Colonic mucosa (tissue), 4 donors: ENCODE measurements around the gene SLC8A1. TPM values are rescaled to one million over a fixed set of nuclear protein-coding genes. Genes with fewer than 3 reads are reported as not detected.

Experiments
- DNase-seq: peaks from one replicate; pipeline ENCODE4 v3.0.0-alpha.2; 2020
- H3K27ac ChIP-seq: fragments of 200-600 bp; one replicate; pipeline ENCODE4 v1.8.0; 2021
- H3K27me3 ChIP-seq: fragments of 200-600 bp; one replicate; pipeline ENCODE4 v1.8.0; 2021
- H3K36me3 ChIP-seq: fragments of 200-600 bp; one replicate; pipeline ENCODE4 v1.8.0; 2021
- H3K4me1 ChIP-seq: fragments of 200-600 bp; one replicate; pipeline ENCODE4 v1.8.0; 2021; ENCODE audit warnings: mild to moderate bottlenecking
- H3K4me3 ChIP-seq: fragments of 200-600 bp; one replicate; pipeline ENCODE4 v1.8.0; 2021
- H3K9ac ChIP-seq, 2 donors: one replicate each; pipeline ENCODE4 v1.7.0; 2013; ENCODE audit warnings: control low read depth in 2 of 2, low read depth in 2 of 2, low read length in 2 of 2
- H3K9me3 ChIP-seq: fragments of 200-600 bp; one replicate; pipeline ENCODE4 v1.8.0; 2021
- CTCF ChIP-seq: fragments of 200-600 bp; IDR thresholded peaks from one replicate; pipeline ENCODE4 v1.8.0; 2022; ENCODE audit warnings: antibody characterized with exemption, mild to moderate bottlenecking
- intact Hi-C: fragments of 100-400 bp; cut with DNase I; formaldehyde crosslinking; loops from one replicate; pipeline ENCODE4 v1.14.1; 2022
- total RNA-seq, 2 donors: library from RNA; stranded (reverse); fragmentation: NEBNext Ultra II Directional in 1 of 2; extraction: Animal tissue kit (Norgen Biotek cat#: 25700) in 1 of 2; gene quantifications; one replicate each; pipeline ENCODE4 v1.2.1, GENCODE V29; 2021
- donor health status: healthy.
- donor health status: DM: no; HTN: no; CAD: no.
- donor health status: DM: no; HTN: no; CAD: no.

SLC8A1 gene
- total RNA-seq, 2 donors from 2014 or later: 4.1 to 25.5 TPM

- Histone ChIP-seq H3K9ac (no peak overlapping the region), H3K4me1 (no peaks in the 10 kb centered on the region), H3K36me3 (no peaks in the 10 kb centered on the region), H3K9me3 (no peaks in the 10 kb centered on the region), H3K27me3 (no peaks in the 10 kb centered on the region), H3K27ac (no peak overlapping the region), H3K4me3 (no peak overlapping the region)
- intact Hi-C loops: no loop called here
- DNase-seq: no peak
- TF ChIP-seq CTCF: no peak
Observed at GRCh38 chr2:40261042-40261441, 190.8 kb downstream of the SLC8A1 start.

- H3K27ac ChIP-seq: no peak overlapping the region
- H3K9ac ChIP-seq: no peak overlapping the region
- no peak for TF ChIP-seq CTCF
- intact Hi-C loops: no loop called here
- H3K27me3 ChIP-seq: no peaks in the 10 kb centered on the region
- no peak for DNase-seq
- no peaks in the 10 kb centered on the region for H3K4me1 ChIP-seq
- no peaks in the 10 kb centered on the region for H3K36me3 ChIP-seq
- H3K9me3 ChIP-seq: no peaks in the 10 kb centered on the region
- H3K4me3 ChIP-seq: no peak overlapping the region
Observed at GRCh38 chr2:40260437-40260836, 191.5 kb downstream of the SLC8A1 start.

- intact Hi-C loops: no loop called here
Observed at GRCh38 chr2:40259900-40260299, 192.0 kb downstream of the SLC8A1 start.

GRCh38 chr2:40258135-40258457 lies 193.8 kb downstream of the SLC8A1 start:
- Histone ChIP-seq H3K4me1 (no peaks in the 10 kb centered on the region), H3K27me3 (no peaks in the 10 kb centered on the region), H3K27ac (no peak overlapping the region), H3K36me3 (no peaks in the 10 kb centered on the region), H3K4me3 (no peak overlapping the region), H3K9ac (no peak overlapping the region), H3K9me3 (no peaks in the 10 kb centered on the region)
- TF ChIP-seq CTCF: no peak
- intact Hi-C loops: no loop called here
- DNase-seq: no peak

More at GRCh38 chr2:40259900-40260299, 192.0 kb downstream of the SLC8A1 start:
- no peak for DNase-seq
- H3K9me3 ChIP-seq: no peaks in the 10 kb centered on the region
- H3K4me1 ChIP-seq: no peaks in the 10 kb centered on the region
- TF ChIP-seq CTCF: no peak
- H3K9ac ChIP-seq: no peak overlapping the region
- no peak overlapping the region for H3K4me3 ChIP-seq
- no peaks in the 10 kb centered on the region for H3K36me3 ChIP-seq
- H3K27me3 ChIP-seq: no peaks in the 10 kb centered on the region
- H3K27ac ChIP-seq: no peak overlapping the region

- Histone ChIP-seq H3K4me3 (no peak overlapping the region), H3K36me3 (no peaks in the 10 kb centered on the region), H3K27ac (no peak overlapping the region), H3K9me3 (no peaks in the 10 kb centered on the region), H3K4me1 (no peaks in the 10 kb centered on the region), H3K9ac (no peak overlapping the region), H3K27me3 (no peaks in the 10 kb centered on the region)
- TF ChIP-seq CTCF: no peak
- intact Hi-C loops: no loop called here
- no peak for DNase-seq
Observed at GRCh38 chr2:40257340-40258134, 194.4 kb downstream of the SLC8A1 start.
